ENCODE results near the gene BASP1. TPM values are rescaled to one million over a fixed set of nuclear protein-coding genes. Genes with fewer than 3 reads are reported as not detected.
A peak's percentile ranks its signal among the peaks of the same experiment; 100 is the strongest.

The BASP1 gene
- total RNA-seq, 6 experiments from 2014 or later: 101 to 158 (median 151) TPM

- Mint-ChIP-seq H3K9me3 (no peaks in the 10 kb centered on the region), H3K27ac (no peak overlapping the region; the same call in 1 of the 2 replicates), H3K4me1 (ENCODE audit: low read depth) (peaks cover 71% of the 10 kb centered on the region), H3K27me3 (ENCODE audit: insufficient read depth) (no peaks in the 10 kb centered on the region; the same call in none of the 2 replicates), H3K4me3 (peak overlapping the region; percentile 98), H3K36me3 (ENCODE audit: low read depth) (peaks cover 23% of the 10 kb centered on the region)
- DNase-seq: no peak
- no peak for TF ChIP-seq CTCF (IDR thresholded peaks at IDR 0.05)
Observed at GRCh38 chr5:17219992-17220391, 2.6 kb downstream of the BASP1 start.

- no peak overlapping the region for H3K27ac Mint-ChIP-seq
- no peaks in the 10 kb centered on the region for H3K9me3 Mint-ChIP-seq
- peaks cover 76% of the 10 kb centered on the region for H3K4me1 Mint-ChIP-seq (ENCODE audit: low read depth)
- no peak for TF ChIP-seq CTCF (IDR thresholded peaks at IDR 0.05)
- H3K27me3 Mint-ChIP-seq (ENCODE audit: insufficient read depth): no peaks in the 10 kb centered on the region; the same call in none of the 2 replicates
- H3K36me3 Mint-ChIP-seq (ENCODE audit: low read depth): peaks cover 23% of the 10 kb centered on the region
- DNase-seq: no peak
- H3K4me3 Mint-ChIP-seq: no peak overlapping the region
Observed at GRCh38 chr5:17220469-17220868, 3.0 kb downstream of the BASP1 start.

- H3K27me3 Mint-ChIP-seq (ENCODE audit: insufficient read depth): no peaks in the 10 kb centered on the region; the same call in 1 of the 2 replicates
- H3K36me3 Mint-ChIP-seq (ENCODE audit: low read depth): peaks cover 27% of the 10 kb centered on the region
- no peak for TF ChIP-seq CTCF (IDR thresholded peaks at IDR 0.05)
- H3K27ac Mint-ChIP-seq: peak overlapping the region; percentile 43; the same call in 1 of the 2 replicates
- peak overlapping the region; percentile 25 for H3K4me3 Mint-ChIP-seq
- H3K4me1 Mint-ChIP-seq (ENCODE audit: low read depth): peaks cover 79% of the 10 kb centered on the region
- no peak for DNase-seq
- H3K9me3 Mint-ChIP-seq: no peaks in the 10 kb centered on the region
Observed at GRCh38 chr5:17221843-17222636, 4.6 kb downstream of the BASP1 start.

GRCh38 chr5:17222664-17223063 is 5.2 kb downstream of the BASP1 start:
- H3K4me3 Mint-ChIP-seq: peak overlapping the region; percentile 25
- H3K27me3 Mint-ChIP-seq (ENCODE audit: insufficient read depth): no peaks in the 10 kb centered on the region; the same call in 1 of the 2 replicates
- DNase-seq: no peak
- TF ChIP-seq CTCF (IDR thresholded peaks at IDR 0.05): no peak
- H3K9me3 Mint-ChIP-seq: no peaks in the 10 kb centered on the region
- peak overlapping the region; percentile 73 for H3K27ac Mint-ChIP-seq
- peaks cover 80% of the 10 kb centered on the region for H3K4me1 Mint-ChIP-seq (ENCODE audit: low read depth)
- H3K36me3 Mint-ChIP-seq (ENCODE audit: low read depth): peaks cover 28% of the 10 kb centered on the region

- Mint-ChIP-seq H3K4me3 (peak overlapping the region; percentile 13), H3K27me3 (ENCODE audit: insufficient read depth) (no peaks in the 10 kb centered on the region; the same call in 1 of the 2 replicates), H3K36me3 (ENCODE audit: low read depth) (peaks cover 35% of the 10 kb centered on the region), H3K4me1 (ENCODE audit: low read depth) (peaks cover 90% of the 10 kb centered on the region), H3K27ac (peak overlapping the region; percentile 73), H3K9me3 (no peaks in the 10 kb centered on the region)
- no peak for DNase-seq
- TF ChIP-seq CTCF (IDR thresholded peaks at IDR 0.05): no peak
Observed at GRCh38 chr5:17223367-17224185, 6.1 kb downstream of the BASP1 start.
